Ramos (cell line): ENCODE results near the gene ADAMTS20.
"Not testable (repeated sequence)": the region's sequence is repeated elsewhere in the genome, so short reads cannot be mapped to it uniquely, and the experiment has no call there.

ENCODE experiments used
- in situ Hi-C: fragments of 300-500 bp; cut with MboI; formaldehyde crosslinking; loops from one replicate; pipeline ENCODE4 v1.14.3; 2022; ENCODE audit warnings: low sequenced_read_pairs; ENCODE audit not compliant: unreplicated experiment

ADAMTS20 gene

DNA sequence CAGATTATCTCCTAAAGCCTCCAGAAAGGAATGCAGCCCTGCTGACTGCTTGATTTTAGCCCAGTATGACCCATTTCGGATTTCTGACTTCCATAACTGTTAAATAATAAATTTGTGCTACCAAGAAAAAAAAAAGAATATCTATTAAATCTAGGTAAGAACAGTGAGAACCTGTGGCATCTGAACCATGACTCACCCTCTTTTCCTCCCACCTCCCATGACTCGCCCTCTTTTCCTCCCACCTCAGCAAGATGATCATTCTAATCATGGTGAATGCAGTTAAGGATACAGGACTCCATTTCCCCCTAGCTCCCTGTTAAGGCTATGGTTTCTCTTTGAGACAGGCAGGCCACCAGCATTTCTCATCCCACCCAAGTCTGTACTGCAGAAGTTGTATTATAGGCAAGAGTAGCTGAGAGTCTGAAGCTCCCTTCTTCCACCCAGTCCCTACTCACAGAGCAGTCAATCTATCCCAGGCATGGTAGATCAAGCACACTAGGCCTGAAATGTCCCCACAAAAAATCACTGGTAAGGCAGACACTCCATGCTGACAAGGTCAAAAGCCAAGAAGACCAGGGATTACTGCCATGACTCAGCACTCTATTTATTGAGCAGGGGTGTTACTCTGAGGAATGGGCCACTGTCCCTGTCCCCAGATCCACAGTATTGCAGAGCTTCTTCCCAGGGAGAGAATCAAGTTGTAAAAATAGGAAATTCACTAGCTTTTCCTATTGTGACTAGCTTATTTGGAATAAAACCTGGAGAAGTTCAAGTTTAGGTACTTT is 188.9 kb downstream of the ADAMTS20 start:
- in situ Hi-C loops: no loop called here

DNA sequence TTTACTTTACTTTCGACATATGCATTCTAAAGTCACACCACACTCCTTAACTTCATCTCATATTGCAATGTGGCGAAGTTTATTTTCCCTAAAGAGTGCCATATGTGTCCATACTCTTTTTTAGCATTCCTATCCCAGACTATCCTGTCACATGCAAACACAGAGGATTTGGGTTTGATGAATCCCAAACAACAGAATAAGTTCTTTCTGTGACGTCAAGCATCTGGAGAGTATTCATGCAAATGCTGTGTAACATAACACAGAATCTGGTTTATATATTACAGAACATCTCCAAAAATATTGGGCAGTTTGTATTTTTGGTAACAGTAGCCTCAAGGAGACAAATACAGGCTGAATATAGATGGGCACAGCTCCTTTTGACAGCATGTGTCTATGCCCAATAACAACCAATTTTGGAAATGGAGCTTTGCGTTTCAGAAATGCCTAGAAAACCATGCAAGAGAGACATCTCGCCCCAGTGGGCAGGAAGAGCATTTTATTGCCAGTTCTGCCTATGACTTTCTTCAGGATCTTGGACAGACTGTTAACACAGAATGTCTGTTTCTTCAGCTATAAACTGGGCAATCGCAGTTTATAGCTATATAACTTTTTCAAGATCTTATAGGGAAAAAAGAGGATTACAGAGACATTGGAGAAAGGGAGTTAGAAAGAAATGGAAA is 190.8 kb downstream of the ADAMTS20 start:
- in situ Hi-C loops: no loop called here

GRCh38 chr12:43360001-43360400 is 192.0 kb downstream of the ADAMTS20 start:
- in situ Hi-C loops: not testable (repeated sequence)

- in situ Hi-C loops: no loop called here
Observed at GRCh38 chr12:43357141-43357540, 194.9 kb downstream of the ADAMTS20 start.

GRCh38 chr12:43352001-43352400 is 200.0 kb downstream of the ADAMTS20 start:
- in situ Hi-C loops: no loop called here

GRCh38 chr12:43349863-43350262 is 202.1 kb downstream of the ADAMTS20 start:
- in situ Hi-C loops: no loop called here

GRCh38 chr12:43348221-43348620 is 203.8 kb downstream of the ADAMTS20 start:
- in situ Hi-C loops: no loop called here

- in situ Hi-C loops: no loop called here
Observed at GRCh38 chr12:43347026-43347425, 205.0 kb downstream of the ADAMTS20 start.

- in situ Hi-C loops: no loop called here
Observed at GRCh38 chr12:43345023-43345422, 207.0 kb downstream of the ADAMTS20 start.

- in situ Hi-C loops: not testable (repeated sequence)
Observed at GRCh38 chr12:43341785-43342313, 210.2 kb downstream of the ADAMTS20 start.

DNA sequence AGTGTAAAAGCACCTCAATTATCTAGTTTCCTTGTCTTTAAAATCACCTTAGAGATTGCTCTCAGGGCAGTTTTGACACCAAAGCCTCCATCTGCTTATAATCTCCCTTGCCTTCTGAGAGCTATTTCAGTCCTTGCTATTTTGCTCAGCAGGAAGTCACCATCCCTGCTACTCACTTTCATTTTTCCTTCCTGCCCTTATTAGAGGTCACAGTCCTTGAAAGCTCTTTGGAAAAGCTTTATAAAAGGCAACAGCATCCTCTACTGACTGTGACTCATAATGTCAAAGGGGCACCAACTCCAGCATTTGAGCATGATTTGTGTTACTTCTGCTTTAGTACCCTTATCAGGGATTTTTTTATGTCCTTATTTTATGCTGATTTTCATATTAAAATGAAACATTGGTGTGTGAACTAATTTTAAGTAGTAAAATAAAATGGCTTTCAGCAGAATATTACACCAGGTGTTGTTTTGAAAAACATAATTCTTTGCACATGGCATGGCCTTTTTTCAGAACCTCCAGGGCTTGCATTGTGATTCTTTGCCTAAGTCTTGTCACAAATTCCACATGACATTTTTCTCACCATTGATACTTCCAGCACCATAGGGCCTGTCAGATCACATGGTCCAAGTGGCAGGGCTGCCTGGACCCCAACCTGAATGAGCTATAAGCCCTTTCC is 213.0 kb downstream of the ADAMTS20 start:
- in situ Hi-C loops: no loop called here

DNA sequence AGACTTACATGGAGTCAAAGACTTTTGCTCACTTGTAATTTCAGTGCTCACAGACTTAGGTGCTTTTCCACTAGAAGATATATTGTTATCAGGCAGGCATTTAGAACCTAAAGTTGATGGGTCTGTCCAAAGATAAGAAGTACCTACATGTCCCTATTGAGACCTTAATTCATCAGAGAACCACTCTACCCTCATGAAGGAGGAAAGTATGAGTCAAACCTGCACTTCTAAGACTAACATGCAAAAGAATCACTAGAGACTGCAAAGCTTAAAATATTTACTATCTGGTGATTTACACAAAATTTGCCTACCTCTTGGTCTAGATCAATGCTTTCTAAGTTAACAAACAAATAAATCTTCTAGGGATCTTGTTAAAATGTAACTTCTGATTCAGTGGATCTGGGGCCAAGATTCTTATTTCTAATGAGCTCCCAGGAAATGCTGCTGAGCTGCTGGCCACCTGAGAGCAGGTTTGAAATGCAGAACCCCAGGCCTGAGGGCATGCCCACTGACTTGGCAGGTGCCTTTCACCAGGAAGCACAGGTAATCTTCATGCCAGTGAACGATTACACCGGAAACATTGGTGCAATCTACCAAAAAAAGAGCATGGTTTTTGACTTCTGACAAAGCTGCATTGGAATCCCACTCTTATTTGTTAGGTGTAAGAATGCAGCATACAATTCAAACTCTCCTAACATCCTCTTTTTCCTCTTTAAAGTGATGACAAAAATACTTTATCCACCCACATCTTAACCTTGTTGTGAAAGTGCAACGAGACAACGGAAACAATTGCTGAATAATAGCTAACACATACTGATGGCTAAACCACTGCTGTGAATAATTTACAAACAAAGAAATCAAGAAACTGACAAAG is 214.2 kb downstream of the ADAMTS20 start:
- in situ Hi-C loops: no loop called here

DNA sequence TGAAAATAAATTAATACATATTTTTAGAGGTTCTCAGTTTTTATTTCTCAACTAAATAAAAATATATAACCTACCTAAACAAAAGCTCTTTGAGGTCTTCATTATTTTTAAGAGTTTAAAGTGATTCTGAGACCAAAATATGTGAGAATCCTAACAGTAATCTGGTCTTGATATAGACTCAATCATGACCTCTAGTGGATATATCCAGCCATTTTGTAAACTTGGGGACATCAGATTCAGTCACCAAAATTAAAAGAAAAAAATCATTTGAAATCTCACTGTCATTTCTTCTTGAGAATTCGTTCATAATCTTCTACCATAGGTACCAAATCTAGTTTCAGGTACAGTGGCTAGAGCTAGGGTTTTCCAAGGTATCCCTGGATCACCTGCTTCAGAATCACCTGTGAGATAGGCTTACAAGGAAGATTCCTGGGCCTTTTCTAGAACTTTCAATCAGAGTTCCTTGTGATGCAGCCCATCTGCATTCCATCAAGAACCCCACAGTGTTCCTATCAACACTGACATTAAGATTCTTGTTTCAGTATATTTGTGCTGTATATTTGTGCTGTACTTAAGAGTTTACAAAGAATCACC is 214.9 kb downstream of the ADAMTS20 start:
- in situ Hi-C loops: no loop called here

- in situ Hi-C loops: no loop called here
Observed at GRCh38 chr12:43333644-43334043, 218.4 kb downstream of the ADAMTS20 start.

DNA sequence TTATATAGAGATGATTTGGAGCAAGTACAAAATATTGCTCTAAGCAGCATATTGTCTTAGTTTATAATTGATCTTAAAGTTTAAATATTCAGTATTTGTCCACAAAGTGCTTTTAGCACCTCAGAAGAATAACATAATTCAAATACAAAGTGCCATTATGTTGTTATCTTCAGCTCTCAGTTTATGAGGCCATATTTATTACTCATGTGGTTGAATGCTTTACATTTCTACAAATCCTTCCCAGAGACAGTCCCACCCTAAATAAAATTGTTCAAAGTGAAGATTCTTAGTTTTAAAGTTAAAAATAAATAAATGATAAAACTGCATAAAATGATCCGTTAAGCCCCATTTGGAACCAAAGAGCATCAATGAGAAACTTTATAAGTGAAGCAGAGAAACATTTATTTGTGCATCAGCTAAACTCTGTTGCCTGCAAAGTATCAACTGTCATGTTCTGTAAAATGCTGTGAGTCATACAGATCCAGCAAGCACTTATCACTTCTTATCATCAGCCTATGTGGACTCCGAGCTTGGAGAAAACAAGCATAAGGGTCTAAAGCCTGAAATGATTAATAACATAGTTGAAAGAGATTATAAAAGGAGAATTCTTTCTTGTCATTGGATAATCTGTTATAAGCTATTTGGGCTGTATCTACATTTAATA is 218.9 kb downstream of the ADAMTS20 start:
- in situ Hi-C loops: no loop called here

GRCh38 chr12:43331935-43332334 is 220.1 kb downstream of the ADAMTS20 start:
- in situ Hi-C loops: no loop called here

DNA sequence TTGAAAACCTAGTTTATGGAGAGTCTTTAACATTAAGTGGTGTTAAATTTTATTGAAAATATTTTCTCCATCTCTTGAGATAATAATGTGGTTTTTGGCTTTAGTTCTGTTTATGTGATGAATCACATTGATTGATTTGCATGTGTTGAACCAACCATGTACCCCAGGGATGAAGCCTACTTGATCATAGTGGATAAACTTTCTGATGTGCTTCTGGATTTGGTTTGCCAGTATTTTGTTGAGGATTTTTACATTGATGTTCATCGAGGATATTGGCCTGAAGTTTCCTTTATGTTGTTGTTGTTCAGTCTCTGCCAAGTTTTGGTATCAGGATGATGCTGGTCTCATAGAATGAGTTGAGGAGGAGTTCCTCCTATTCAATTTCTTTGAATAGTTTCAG is 222.6 kb downstream of the ADAMTS20 start:
- in situ Hi-C loops: no loop called here

- in situ Hi-C loops: no loop called here
Observed at GRCh38 chr12:43325786-43326185, 226.2 kb downstream of the ADAMTS20 start.

DNA sequence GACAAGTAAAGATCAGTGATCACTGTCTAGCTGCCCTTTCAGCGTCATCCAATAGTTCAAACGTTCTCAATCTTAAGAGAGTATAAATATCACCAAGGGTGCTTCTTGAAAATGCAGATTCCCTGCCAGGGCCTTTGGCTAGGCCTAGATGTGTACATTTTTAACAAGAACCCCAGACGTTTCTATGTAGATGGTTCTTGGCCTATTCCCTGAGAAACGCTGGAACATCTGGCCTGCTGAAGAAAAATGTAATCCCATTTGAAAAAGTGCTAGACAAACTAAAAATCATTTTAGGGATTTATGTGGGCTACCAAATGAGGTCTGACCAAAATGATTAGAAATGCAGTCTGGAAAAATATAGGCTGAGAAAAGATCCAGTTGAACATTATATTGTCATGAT is 231.7 kb downstream of the ADAMTS20 start:
- in situ Hi-C loops: no loop called here
